Esophagus squamous epithelium (tissue), 5 donors: ENCODE data around the gene TRAF3IP1. TPM values are rescaled to one million over a fixed set of nuclear protein-coding genes. Genes with fewer than 3 reads are reported as not detected.

Experiments used
- DNase-seq: peaks from one replicate; lab custom pipeline; 2025; lab: John Stamatoyannopoulos, UW
- H3K27ac ChIP-seq, 4 donors: fragments of 200-600 bp; sonication (generic); one replicate each; pipeline ENCODE4 v1.5.1; 2016 to 2019; ENCODE audit warnings: mild to moderate bottlenecking in 1 of 4
- H3K27me3 ChIP-seq, 4 donors: fragments of 200-600 bp; sonication (generic); 1 replicate in 3 of 4; 2 replicates in 1 of 4; pipeline versions ENCODE4 v1.5.1 to v1.6.0; 2017 to 2021; ENCODE audit warnings: antibody characterized with exemption in 1 of 4
- H3K36me3 ChIP-seq, 3 donors: fragments of 200-600 bp; sonication (generic); one replicate each; pipeline ENCODE4 v1.5.1; 2016 to 2019
- H3K4me1 ChIP-seq, 3 donors: fragments of 200-600 bp; sonication (generic); one replicate each; pipeline ENCODE4 v1.5.1; 2017 to 2019
- H3K4me3 ChIP-seq, 4 donors: fragments of 200-600 bp; sonication (generic); 1 replicate in 3 of 4; 2 replicates in 1 of 4; pipeline ENCODE4 v1.5.1; 2016 to 2019; ENCODE audit warnings: mild to moderate bottlenecking in 2 of 4, moderate library complexity in 1 of 4
- H3K9me3 ChIP-seq, 3 donors: fragments of 200-600 bp; sonication (generic); one replicate each; pipeline ENCODE4 v1.5.1; 2016 to 2019
- CTCF ChIP-seq, 6 experiments: fragments of 450-650 bp in 4 of 6; fragments of 200-600 bp in 2 of 6; sonication (generic) in 2 of 6; IDR thresholded peaks; one replicate each; pipeline ENCODE4 v1.5.1; 2016 to 2019; ENCODE audit warnings: antibody characterized with exemption in 6 of 6, mild to moderate bottlenecking in 4 of 6, moderate library complexity in 4 of 6
- POLR2A ChIP-seq, 4 donors: fragments of 450-650 bp; IDR thresholded peaks; one replicate each; pipeline ENCODE4 v1.6.1; 2017; ENCODE audit warnings: antibody characterized with exemption in 4 of 4, mild to moderate bottlenecking in 4 of 4, moderate library complexity in 3 of 4
- WGBS, 2 donors: methylation state at CpG; one replicate each; pipeline ENCODE4 v1.1.5; 2018; 5-methylcytosine and 5-hydroxymethylcytosine counted together
- intact Hi-C: fragments of 100-400 bp; cut with DNase I; formaldehyde crosslinking; loops from one replicate; pipeline ENCODE4 v1.15.0; 2022
- total RNA-seq, 4 donors: library from RNA; depleted of rRNA; stranded (reverse); fragments of >200 nt; gene quantifications; one replicate each; pipeline ENCODE4 v1.1.0, GENCODE V29; 2016
- donor health status: DM: yes; HTN: yes; CAD: no.

The TRAF3IP1 gene
- total RNA-seq, 4 donors from 2014 or later = 5.4 to 13.5 (median 9.8) TPM

- H3K27ac ChIP-seq = peak overlapping the region; percentile 80 to 98 (median 96)
- 73 to 87% methylated on average over 3 of the region's 5 CpGs for WGBS, 2 donors
- H3K4me1 ChIP-seq = peaks cover 29 to 50% (median 34%) of the 10 kb centered on the region in 3 donors
- intact Hi-C loops = no loop called here
- H3K9me3 ChIP-seq = no peaks in the 10 kb centered on the region
- no peaks in the 10 kb centered on the region for H3K27me3 ChIP-seq
- H3K4me3 ChIP-seq = no peak overlapping the region
- no peaks in the 10 kb centered on the region for H3K36me3 ChIP-seq
- DNase-seq = no peak
- no peak for TF ChIP-seq CTCF (IDR thresholded peaks at IDR 0.05)
- TF ChIP-seq POLR2A (IDR thresholded peaks at IDR 0.05) = no peak
These were observed 29.4 kb upstream of the TRAF3IP1 start for GRCh38 chr2:238290715-238291549.

- WGBS, 2 donors = 71 to 84% methylated on average over 2 to 4 of the region's 8 CpGs
- H3K36me3 ChIP-seq = no peaks in the 10 kb centered on the region
- no peak overlapping the region for H3K4me3 ChIP-seq
- peaks cover 0 to under 1% (median 0%) of the 10 kb centered on the region in 4 donors for H3K27me3 ChIP-seq
- H3K9me3 ChIP-seq = no peaks in the 10 kb centered on the region
- no peak for TF ChIP-seq POLR2A (IDR thresholded peaks at IDR 0.05)
- no peak for TF ChIP-seq CTCF (IDR thresholded peaks at IDR 0.05)
- intact Hi-C loops = no loop called here
- no peak for DNase-seq
- H3K4me1 ChIP-seq = peaks cover 21 to 42% (median 26%) of the 10 kb centered on the region in 3 donors
- H3K27ac ChIP-seq = peak overlapping the region; percentile 80 to 98 (median 96)
These were observed 28.6 kb upstream of the TRAF3IP1 start for GRCh38 chr2:238291550-238292281.

- intact Hi-C loops = no loop called here
- H3K36me3 ChIP-seq = no peaks in the 10 kb centered on the region
- no peak overlapping the region for H3K27ac ChIP-seq
- no peaks in the 10 kb centered on the region for H3K9me3 ChIP-seq
- no peak overlapping the region for H3K4me3 ChIP-seq
- H3K27me3 ChIP-seq = peaks cover 0 to 9% (median 0%) of the 10 kb centered on the region in 4 donors
- DNase-seq = no peak
- WGBS, 2 donors = 88 to 100% methylated on average over 1 to 4 of the region's 9 CpGs
- peaks cover 8 to 27% (median 17%) of the 10 kb centered on the region in 3 donors for H3K4me1 ChIP-seq
- TF ChIP-seq CTCF (IDR thresholded peaks at IDR 0.05) (no peak), POLR2A (IDR thresholded peaks at IDR 0.05) (no peak)
These were observed 26.3 kb upstream of the TRAF3IP1 start for GRCh38 chr2:238294046-238294392.

GRCh38 chr2:238294393-238295143 lies 25.8 kb upstream of the TRAF3IP1 start:
- no peak for DNase-seq
- intact Hi-C loops = no loop called here
- Histone ChIP-seq H3K27ac (no peak overlapping the region), H3K36me3 (no peaks in the 10 kb centered on the region), H3K4me3 (no peak overlapping the region), H3K4me1 (peaks cover 3 to 23% (median 13%) of the 10 kb centered on the region in 3 donors), H3K9me3 (no peaks in the 10 kb centered on the region), H3K27me3 (peaks cover 0 to 9% (median 0%) of the 10 kb centered on the region in 4 donors)
- TF ChIP-seq CTCF (IDR thresholded peaks at IDR 0.05) = no peak
- 73 to 87% methylated on average over 6 to 13 of the region's 17 CpGs for WGBS, 2 donors
